HG02588 (cell line): ENCODE results near the gene SDK1.

ENCODE experiments used
- ATAC-seq: cut with Tn5 transposase; IDR thresholded peaks from one replicate; pipeline ENCODE4 v1.9.1; 2021; ENCODE audit warnings: mild to moderate bottlenecking, moderate library complexity; ENCODE audit not compliant: unreplicated experiment

The SDK1 gene

GRCh38 chr7:3327655-3328054 lies 26.6 kb downstream of the SDK1 start:
- ATAC-seq = no peak

DNA sequence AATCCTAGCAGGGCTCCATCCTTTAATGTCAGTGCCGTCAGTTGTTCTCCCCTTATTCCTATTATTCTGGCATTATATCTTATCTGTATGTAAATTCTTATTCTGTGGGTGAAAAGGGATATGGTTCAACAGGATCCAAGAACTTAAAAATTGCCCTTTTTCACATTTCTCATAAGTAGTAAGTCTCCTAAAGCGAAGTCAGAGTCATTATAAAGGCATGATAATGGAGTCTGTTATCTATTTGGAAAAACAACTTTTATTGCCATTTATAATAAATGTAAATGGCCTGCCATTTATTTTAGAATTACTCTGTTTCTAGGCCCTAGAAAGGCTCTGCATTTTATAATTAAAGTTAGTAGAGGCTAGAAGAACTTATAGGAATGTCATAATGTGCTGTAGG lies 31.3 kb downstream of the SDK1 start:
- no peak for ATAC-seq

DNA sequence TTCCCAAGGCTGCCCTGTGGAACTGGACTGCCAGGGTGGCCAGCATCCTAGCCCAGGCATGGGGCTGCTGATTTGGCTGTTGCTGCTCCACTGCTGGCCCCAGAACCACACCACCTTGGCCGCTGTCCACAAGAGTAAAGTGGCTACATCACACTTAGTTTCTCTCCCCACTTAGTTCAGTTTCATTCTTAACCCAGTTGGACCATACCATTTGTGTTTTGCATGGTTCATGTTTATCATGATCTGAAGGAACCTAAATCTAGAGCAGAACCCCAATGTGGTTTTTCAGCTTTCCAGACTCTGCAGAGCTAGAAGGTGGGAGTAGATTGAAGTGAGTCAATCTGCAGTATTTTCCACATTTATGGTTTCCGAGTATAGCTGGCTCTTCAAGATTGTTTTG lies 32.8 kb downstream of the SDK1 start:
- no peak for ATAC-seq

- ATAC-seq = no peak
These were observed 35.1 kb downstream of the SDK1 start for GRCh38 chr7:3336042-3336665.

GRCh38 chr7:3338161-3338560 lies 37.1 kb downstream of the SDK1 start:
- no peak for ATAC-seq

DNA sequence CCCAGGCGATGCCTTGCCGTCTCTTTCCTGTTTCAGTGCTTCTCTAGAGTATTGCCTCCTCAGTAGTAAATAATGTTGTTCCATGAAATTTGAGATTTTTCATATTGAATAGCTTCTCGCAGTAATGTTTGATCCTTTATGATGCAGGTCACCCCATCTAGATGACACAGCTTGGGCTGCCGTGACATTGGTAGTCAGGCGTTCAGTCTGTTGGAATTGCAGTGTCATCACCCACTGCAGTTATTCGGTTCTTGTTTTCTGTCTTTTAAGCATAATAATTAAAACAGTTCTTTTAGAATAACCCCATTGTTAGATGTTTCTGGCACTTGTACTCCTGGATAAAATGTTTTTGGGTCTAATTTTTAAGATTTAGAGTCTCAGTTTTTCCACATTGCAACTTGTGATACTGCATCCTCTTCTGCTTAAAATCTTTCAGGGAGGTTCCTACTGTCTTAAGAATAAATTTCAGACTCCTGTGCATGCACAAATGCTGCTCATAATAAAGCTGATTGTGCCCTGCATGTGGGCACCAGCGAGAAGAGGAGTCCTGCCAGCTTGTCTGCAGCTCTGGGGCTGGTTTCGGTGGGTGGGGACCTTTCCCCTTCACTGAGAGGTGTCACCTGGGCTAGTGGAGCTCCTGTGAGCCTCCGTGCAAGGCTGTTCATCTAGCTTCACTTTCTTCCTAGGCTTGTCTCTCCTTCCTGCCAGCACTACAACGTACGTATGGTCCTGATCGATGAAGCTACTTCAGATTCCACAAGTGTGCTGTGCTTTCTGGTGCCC lies 44.8 kb downstream of the SDK1 start:
- no peak for ATAC-seq

DNA sequence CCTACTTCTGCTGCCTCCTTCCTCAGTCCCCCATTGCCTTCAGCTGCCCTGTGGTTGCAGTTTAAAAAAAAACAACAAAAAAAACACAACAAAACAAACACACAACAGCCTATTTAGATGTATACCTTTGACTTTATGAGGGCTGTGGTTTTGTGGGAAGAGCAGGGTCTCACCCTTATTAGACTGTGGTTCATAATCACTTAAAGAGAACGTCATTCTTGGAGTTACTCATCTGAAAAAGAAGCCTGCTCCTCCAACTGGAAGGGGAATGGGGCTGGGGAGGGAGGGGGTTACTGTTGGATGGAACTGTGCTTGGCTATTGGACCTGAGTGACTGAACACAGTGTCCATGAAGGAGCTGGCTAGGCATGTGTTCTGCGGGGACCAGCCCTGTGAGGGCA lies 48.1 kb downstream of the SDK1 start:
- no peak for ATAC-seq

- ATAC-seq = no peak
These were observed 55.1 kb downstream of the SDK1 start for GRCh38 chr7:3356173-3356572.

DNA sequence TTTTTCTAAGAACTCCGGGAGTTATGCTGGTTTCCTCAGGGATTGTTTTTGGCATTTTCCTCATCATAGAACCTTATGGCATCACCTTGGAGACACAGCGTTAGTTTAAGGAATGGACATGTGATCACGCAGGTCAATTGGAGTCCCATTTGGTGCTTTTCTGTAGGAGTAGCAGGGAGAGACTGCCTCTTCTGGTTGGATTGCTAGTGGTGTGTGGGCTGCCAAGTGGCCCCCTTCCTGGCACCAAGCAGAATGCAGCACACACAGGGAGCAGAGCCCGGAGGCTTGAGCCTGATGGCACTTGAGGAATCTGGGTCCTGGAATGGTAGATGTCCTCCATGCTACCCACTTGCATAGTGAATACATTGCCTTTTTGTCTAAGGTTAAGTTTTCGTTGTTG lies 57.9 kb downstream of the SDK1 start:
- ATAC-seq = no peak

- no peak for ATAC-seq
These were observed 66.2 kb downstream of the SDK1 start for GRCh38 chr7:3367261-3367660.

DNA sequence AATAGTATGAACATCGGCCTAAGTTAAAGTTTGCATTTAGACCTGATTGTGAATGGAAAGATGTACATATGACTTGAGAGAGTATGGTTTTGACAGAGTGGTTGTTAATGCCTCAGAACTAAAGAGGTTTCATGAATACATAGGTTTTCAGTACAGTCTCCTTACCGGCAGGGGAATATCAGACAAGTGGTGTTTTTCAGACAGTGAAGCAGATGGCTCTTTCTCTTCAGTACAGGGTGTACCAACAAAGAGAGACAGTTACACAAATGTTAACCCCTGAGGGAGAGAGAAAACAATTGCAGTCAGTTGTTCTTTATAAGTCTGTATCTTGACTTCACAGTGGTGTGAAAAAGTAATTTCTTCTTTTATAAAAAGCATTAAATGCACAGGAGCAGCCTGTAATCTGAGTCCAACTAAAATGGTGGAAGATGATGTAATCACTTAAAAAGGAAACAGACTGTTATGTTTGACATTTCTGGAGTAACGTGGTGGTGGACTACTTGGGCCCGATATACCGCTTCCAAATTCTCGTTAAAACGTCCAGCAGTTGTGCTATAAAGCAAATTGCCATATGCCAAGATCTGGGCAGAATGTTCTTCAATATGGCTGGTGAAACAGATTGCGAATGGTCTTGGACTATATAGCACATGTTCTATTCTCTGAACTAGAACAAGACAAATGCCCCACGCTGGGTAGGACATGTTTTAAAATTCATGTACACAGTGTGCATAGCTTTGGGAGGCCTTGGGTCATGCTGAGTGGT lies 69.2 kb downstream of the SDK1 start:
- ATAC-seq = no peak

GRCh38 chr7:3370921-3371320 lies 69.9 kb downstream of the SDK1 start:
- ATAC-seq = no peak

DNA sequence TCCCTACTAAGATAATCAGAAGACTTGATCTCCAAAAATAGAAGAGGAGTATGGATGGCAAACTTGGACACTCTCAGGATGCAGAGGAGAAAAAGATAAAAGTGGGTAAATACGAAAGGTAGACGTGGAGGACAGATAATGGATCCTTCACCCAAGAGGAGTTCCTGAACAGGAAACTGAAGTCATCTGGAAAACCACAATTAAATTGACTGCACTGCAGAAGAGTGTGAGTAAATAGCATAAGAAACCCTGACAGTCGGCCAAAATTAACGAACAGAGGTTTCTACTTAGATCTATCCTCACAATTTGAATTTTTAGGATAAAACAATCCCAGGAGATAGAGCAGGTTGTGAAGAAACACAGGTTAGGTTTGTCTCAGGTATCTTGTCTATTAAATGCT lies 70.5 kb downstream of the SDK1 start:
- ATAC-seq = no peak

DNA sequence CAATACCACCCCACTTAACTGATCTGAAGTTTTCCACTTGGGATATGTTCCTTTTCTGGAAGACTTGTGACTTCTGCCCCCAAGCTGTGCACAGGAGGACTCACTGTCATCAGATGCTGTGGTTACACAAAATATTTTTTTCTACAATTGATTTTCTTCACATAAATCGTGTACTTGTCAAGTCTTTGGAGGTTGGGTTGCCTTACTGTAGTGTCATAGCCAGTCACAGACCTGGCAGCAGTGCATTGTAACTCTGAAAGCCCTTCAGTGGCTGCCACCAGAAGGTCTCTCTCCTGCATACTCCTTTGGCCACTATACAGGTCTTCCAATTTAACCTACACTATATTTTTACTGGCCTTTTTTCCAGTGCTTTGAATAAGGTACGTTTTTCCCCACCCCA lies 73.2 kb downstream of the SDK1 start:
- no peak for ATAC-seq

- ATAC-seq = no peak
These were observed 77.5 kb downstream of the SDK1 start for GRCh38 chr7:3378390-3379150.

- no peak for ATAC-seq
These were observed 79.0 kb downstream of the SDK1 start for GRCh38 chr7:3380034-3380433.

DNA sequence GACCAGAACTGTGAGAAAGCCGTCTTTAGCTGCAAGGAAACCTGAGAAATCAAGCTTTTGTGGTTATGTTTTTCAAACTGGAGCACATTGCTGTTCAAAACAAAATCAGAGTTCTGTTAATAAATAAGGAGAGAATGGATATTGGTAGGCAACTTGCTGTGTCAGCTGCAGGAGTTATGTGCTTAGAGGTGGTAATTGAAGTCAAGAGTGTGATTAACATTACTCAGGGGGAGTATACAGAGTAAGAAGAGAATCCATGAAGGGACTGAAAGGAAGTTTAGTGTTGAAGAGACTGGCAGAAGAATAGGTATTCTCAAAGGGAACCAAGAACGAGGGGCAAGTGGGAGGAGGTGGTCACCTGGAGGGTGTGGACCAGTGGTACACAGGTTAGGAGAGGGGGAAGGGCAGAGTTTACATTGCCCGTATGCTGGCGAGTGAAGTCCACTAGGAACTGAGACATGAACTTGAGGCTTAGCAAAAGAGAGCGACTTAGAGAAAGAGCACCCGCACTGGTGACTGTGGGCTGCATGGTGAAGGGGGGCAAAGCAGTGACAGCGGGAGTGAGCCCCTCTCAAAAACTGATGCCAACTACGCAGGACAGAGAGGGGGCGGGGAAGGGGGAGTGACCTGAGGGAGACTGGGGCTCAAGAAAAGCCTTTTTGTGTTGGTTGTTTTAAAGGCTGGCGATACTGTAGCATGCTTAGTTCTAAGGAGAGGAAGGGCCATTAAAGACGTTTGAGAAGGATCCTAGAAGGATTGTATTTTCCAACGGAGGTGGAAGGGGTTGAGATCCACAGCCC lies 80.0 kb downstream of the SDK1 start:
- no peak for ATAC-seq

DNA sequence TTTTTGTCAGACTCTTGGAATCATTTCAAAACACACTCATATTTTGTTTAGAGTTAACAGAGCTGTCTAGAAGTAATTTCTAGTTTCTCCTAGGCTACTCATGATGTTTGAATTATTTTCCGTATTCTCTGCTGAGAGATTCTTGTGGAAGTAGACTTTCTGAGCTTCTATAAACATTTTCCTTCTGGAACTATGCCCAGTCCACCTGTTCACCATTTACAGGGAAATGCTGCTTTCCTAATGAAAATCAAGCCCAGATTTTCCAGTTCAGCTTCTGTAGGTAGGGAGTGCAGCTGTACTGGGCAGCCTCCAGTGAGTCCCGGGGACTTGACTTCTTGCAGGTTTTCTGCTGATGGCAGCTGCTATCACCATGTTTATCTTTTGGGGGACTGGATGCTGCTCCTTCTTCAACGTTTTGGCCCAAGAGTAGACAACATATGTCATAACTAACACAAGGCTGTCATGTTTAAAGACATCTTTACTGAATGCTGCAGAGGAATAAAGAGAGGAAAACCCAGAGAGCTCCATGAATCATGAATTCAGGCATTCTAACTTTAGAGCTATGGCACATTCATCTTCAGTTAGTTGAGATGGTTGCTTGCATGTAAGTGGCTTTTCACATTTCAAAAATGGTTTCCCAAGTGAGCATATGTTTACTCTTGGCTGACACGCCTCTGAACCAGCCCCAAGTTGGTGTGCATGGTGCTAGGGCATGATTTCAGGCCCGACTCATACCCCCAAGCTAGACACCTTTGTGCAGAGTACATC lies 85.6 kb downstream of the SDK1 start:
- ATAC-seq = no peak

DNA sequence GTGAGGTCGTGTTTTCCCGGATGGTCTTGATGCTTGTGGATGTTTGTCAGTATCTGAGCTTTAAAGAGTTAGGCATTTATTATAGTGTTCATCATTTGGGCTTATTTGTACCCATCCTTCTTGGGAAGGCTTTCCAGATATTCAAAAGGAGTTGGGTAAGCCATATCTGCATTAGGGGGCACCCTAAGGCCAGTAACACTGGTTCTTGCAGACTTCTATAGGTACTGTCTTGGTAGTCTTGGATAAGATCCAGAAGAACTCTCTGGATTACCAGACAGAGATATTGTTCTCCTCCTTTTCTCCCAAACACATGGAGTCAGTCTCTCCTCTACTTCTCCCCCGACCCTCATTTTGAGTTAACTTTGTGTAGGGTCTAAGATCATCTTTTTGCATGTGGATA lies 92.8 kb downstream of the SDK1 start:
- ATAC-seq = no peak

DNA sequence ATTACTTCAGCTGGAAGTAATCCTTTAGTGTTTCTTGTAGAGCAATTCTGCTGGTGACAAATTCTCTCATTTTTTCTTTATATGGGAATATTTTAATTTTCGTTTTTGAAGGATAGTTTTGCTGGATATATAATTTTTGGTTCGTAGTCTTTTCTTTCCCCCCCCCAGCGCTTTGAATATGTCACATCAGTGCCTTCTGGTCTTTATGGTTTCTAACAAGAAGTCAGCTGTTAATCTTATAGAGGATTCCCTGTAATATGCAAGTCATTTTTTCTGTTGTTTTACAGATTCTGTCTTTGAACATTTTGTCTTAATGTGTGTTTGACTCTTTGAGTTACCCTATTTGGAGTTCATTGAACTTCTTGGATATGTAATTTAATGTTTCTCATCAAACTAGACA lies 96.3 kb downstream of the SDK1 start:
- ATAC-seq = no peak
